Skin of body (tissue), 2 donors: ENCODE results near the gene SERINC2. TPM values are rescaled to one million over a fixed set of nuclear protein-coding genes. Genes with fewer than 3 reads are reported as not detected.
"Not testable (repeated sequence)": the region's sequence is repeated elsewhere in the genome, so short reads cannot be mapped to it uniquely, and the experiment has no call there.

ENCODE experiments used
- DNase-seq: peaks from one replicate; lab custom pipeline; 2025; lab: John Stamatoyannopoulos, UW
- total RNA-seq: library from RNA; depleted of rRNA; stranded (reverse); fragments of >200 nt; gene quantifications from one replicate; pipeline ENCODE4 v1.2.3, GENCODE V29; 2014

Gene SERINC2
- total RNA-seq, 1 donor from 2014 or later = 4.4 TPM

GRCh38 chr1:31460027-31460426 lies 47.0 kb downstream of the SERINC2 start:
- no peak for DNase-seq

GRCh38 chr1:31467005-31467674 lies 54.1 kb downstream of the SERINC2 start:
- DNase-seq = no peak

GRCh38 chr1:31470794-31471315 lies 57.8 kb downstream of the SERINC2 start:
- DNase-seq = no peak

GRCh38 chr1:31471452-31472313 lies 58.7 kb downstream of the SERINC2 start:
- not testable (repeated sequence) for DNase-seq

- not testable (repeated sequence) for DNase-seq
Measured at GRCh38 chr1:31472314-31472651, 59.3 kb downstream of the SERINC2 start.

- DNase-seq = not testable (repeated sequence)
Measured at GRCh38 chr1:31472673-31473072, 59.7 kb downstream of the SERINC2 start.

GRCh38 chr1:31473508-31473907 lies 60.5 kb downstream of the SERINC2 start:
- DNase-seq = not testable (repeated sequence)

GRCh38 chr1:31474567-31474966 lies 61.6 kb downstream of the SERINC2 start:
- DNase-seq = not testable (repeated sequence)

- no peak for DNase-seq
Measured at GRCh38 chr1:31476891-31477846, 64.2 kb downstream of the SERINC2 start.

- no peak for DNase-seq
Measured at GRCh38 chr1:31478167-31478566, 65.2 kb downstream of the SERINC2 start.

- DNase-seq = no peak
Measured at GRCh38 chr1:31479811-31480210, 66.8 kb downstream of the SERINC2 start.

- DNase-seq = not testable (repeated sequence)
Measured at GRCh38 chr1:31480426-31480825, 67.4 kb downstream of the SERINC2 start.

GRCh38 chr1:31482482-31483011 lies 69.5 kb downstream of the SERINC2 start:
- no peak for DNase-seq

GRCh38 chr1:31483012-31483946 lies 70.3 kb downstream of the SERINC2 start:
- DNase-seq = peak; percentile 96

Other genes with a start within 250 kb of the SERINC2 start
- 0.39 TPM for gene NKAIN1, start 173.3 kb upstream of the SERINC2 start, total RNA-seq
- 88.5 TPM for gene SNRNP40, start 116.4 kb upstream of the SERINC2 start, total RNA-seq
- gene ZCCHC17, start 116.2 kb upstream of the SERINC2 start, total RNA-seq = 15.7 TPM
- gene FABP3, start 40.1 kb upstream of the SERINC2 start, total RNA-seq = 36.1 TPM
- gene TINAGL1, start 163.3 kb downstream of the SERINC2 start, total RNA-seq = 28.6 TPM
- gene HCRTR1, start 204.5 kb downstream of the SERINC2 start, total RNA-seq = not detected
- gene PEF1, start 231.7 kb downstream of the SERINC2 start, total RNA-seq = 49.9 TPM